ENCODE data around the gene SHISA9.
"Not testable (repeated sequence)": the region's sequence is repeated elsewhere in the genome, so short reads cannot be mapped to it uniquely, and the experiment has no call there.

Gene SHISA9

GRCh38 chr16:12900599-12901203, 697 bp upstream of the SHISA9 start:
- no peak for DNase-seq

- no peak for DNase-seq
Measured at GRCh38 chr16:12901204-12901596, 198 bp upstream of the SHISA9 start.

- DNase-seq: no peak
Measured at GRCh38 chr16:12902511-12903372, 1.3 kb downstream of the SHISA9 start.

- DNase-seq: no peak
Measured at GRCh38 chr16:12903407-12904328, 2.3 kb downstream of the SHISA9 start.

GRCh38 chr16:12904329-12904671, 2.9 kb downstream of the SHISA9 start:
- DNase-seq: no peak

GRCh38 chr16:12906271-12906670, 4.9 kb downstream of the SHISA9 start:
- no peak for DNase-seq

- DNase-seq: no peak
Measured at GRCh38 chr16:12906765-12907516, 5.5 kb downstream of the SHISA9 start.

- DNase-seq: peak; percentile 4 to 27
Measured at GRCh38 chr16:12907670-12908233, 6.4 kb downstream of the SHISA9 start.

GRCh38 chr16:12917246-12917645, 15.8 kb downstream of the SHISA9 start:
- no peak for DNase-seq

GRCh38 chr16:12917653-12918052, 16.3 kb downstream of the SHISA9 start:
- no peak for DNase-seq

- DNase-seq: no peak
Measured at GRCh38 chr16:12920739-12921138, 19.3 kb downstream of the SHISA9 start.

GRCh38 chr16:12923640-12924039, 22.2 kb downstream of the SHISA9 start:
- DNase-seq: not testable (repeated sequence)

- DNase-seq: no peak
Measured at GRCh38 chr16:12925026-12925800, 23.8 kb downstream of the SHISA9 start.

- no peak for DNase-seq
Measured at GRCh38 chr16:12927591-12927990, 26.2 kb downstream of the SHISA9 start.

- no peak for DNase-seq
Measured at GRCh38 chr16:12930881-12931280, 29.5 kb downstream of the SHISA9 start.

GRCh38 chr16:12936391-12936790, 35.0 kb downstream of the SHISA9 start:
- no peak for DNase-seq

GRCh38 chr16:12941896-12942295, 40.5 kb downstream of the SHISA9 start:
- DNase-seq: no peak

- no peak for DNase-seq
Measured at GRCh38 chr16:12942861-12943260, 41.5 kb downstream of the SHISA9 start.

- DNase-seq: no peak
Measured at GRCh38 chr16:12944300-12944699, 42.9 kb downstream of the SHISA9 start.

GRCh38 chr16:12951392-12951791, 50.0 kb downstream of the SHISA9 start:
- DNase-seq: no peak

- DNase-seq: no peak
Measured at GRCh38 chr16:12951976-12952375, 50.6 kb downstream of the SHISA9 start.

Data from inflammatory macrophage (primary cell).